Measurements from ENCODE around the gene MIS12.

GRCh38 chr17:5502552-5502951, 16.2 kb downstream of the MIS12 start:
- no peak for TF ChIP-seq ZNF239 (CRISPR knock-in tag; IDR thresholded peaks at IDR 0.05)
- TF ChIP-seq CHCHD3 (CRISPR knock-in tag; IDR thresholded peaks at IDR 0.05): no peak
- TF ChIP-seq CTCF (IDR thresholded peaks at IDR 0.05 in 2 of 3, conservative IDR thresholded peaks at IDR 0.05 in 1 of 3; ENCODE audit: insufficient read depth in 2 of 3, low read depth in 1 of 3, low read length in 3 of 3): no peak
- no peak for TF ChIP-seq CTBP1 (IDR thresholded peaks at IDR 0.05; ENCODE audit: borderline replicate concordance)
- no peak for TF ChIP-seq SPI1 (IDR thresholded peaks at IDR 0.05; ENCODE audit: borderline replicate concordance, low read depth, low read length)
- no peak for TF ChIP-seq ZNF512 (tag; IDR thresholded peaks at IDR 0.05)
- no peak for TF ChIP-seq EZH2 (IDR thresholded peaks at IDR 0.05; ENCODE audit: borderline replicate concordance, low read depth, low read length)

Measured in K562 (cell line).